Measurements from ENCODE around the gene ZNF678.
"Not testable (repeated sequence)": the region's sequence is repeated elsewhere in the genome, so short reads cannot be mapped to it uniquely, and the experiment has no call there.

ZNF678 gene

DNA sequence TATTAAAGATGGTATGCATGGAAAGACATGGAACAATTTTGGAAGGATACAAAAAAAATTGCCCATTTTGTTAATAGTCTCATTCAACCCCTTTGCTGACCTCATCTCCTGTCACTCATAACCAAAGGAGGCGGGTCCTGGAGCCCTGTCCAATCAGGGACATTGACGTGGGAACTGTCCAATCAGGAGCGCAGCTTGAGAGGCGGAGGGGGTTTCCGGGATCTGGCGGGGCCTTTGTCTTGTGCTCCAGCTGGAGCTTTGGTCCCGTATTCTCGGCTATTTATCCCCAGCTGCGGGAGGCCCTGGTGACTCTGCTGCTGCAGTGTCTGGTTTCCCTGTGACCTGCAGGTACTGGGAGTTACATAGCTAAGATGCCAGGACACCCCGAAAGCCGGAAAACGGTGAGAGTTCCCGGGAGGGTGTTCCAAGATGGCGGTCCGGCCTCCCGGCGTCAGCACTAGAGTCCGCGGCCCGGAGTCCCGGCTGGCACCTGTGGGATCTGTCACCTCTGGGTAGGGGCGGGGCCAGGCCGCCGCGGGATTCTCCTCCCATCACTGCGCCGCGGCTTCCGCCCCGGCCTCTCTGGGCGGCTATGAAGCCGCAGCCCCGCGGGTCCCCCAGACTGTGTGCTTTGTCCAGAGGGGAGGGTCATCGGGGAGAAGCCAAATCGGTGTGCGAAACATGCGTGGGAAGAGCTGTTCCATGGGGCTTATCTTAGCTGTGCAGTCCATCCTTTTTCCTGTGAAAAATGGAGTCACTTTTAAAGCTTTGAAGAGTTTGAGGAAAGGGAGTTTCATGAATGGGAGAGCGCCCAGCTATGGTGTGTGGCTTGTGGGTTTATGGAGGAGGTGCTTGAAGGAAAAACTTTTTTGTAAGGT, at the start of gene ZNF678:
Gene ZNF678, plus strand, starts transcription at position 233 of the 878 bp plus-strand sequence. CDS start 87,436 bp downstream, outside the sequence.
- DNase-seq = peak; percentile 98

DNA sequence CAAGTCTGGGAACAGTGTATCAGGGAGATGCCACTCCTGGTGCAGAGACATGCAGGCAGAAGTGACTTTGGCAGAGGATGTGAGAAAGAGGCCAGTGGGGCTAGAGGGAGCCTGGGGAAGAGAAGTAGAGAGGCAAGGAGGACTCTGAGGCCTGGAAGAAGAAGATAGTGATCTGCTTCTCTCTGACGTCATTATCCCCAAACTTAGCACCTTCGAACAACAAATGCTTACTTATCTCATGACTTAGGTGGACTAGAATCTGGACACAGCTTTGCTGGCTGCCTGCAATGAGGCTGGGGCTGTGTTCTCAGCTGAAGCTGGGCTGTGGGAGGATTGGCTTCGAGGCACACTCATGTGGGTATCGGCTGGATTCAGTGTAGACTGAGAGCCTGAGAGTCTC, 44.5 kb upstream of the ZNF678 start:
- DNase-seq = no peak

DNA sequence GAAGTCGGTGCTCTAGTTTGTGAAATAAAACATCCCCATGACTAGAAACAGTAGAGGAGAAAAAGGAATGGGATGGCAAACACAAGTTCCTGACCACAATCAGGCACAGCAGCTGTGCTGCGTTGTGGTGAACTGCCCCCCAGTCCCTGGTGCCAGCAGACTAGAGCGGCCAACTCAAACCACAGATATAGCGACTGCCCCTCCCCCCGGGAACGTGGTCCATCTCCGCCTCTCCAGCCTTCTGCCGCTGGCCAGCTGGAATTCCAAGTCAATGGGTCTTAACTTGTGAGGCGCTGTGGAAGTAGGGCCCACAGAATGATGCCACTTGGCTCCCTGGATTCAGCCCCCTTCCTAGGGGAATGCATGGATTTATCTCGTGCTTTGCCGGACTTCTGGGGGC, 41.6 kb upstream of the ZNF678 start:
- DNase-seq = no peak

DNA sequence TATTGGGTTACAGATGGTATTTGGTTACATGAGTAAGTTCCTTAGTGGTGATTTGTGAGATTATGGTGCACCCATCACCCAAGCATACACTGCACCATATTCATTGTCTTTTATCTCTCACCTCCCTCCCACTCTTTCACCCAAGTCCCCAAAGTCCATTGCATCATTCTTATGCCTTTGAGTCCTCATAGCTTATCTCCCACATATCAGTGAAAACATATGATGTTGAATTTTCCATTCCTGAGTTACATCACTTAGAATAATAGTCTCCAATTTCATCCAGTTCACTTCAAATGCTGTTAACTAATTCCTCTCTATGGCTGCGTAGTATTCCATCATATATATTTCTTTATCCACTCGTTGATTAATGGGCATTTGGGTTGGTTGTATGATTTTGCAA, 36.8 kb upstream of the ZNF678 start:
- DNase-seq = no peak

DNA sequence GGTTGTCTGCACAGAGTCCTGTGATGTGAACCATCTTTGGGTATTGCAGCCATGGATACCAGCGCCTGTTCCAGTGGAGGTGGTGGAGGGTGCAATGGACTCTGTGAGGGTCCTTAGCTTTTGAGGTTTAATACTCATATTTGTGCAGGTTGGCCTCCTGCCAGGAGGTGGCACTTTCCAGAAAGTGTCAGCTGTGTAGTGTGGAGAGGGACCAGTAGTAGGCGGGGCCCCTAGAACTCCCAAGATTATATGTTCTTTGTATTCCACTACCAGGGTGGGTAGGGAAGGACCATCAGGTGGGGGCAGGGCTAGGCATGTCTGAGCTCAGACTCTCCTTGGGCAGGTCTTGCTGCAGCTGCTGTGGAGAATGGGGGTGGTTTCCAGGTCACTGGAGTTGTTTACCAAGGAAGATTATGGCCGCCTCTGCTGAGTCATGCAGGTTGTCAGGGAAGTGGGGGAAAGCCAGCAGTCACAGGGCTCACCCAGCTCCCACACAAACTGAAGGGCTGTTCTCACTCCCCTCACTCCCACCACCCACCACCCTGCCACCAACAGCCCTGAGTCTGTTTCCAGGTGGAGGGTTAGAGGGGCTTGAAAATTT, 31.2 kb upstream of the ZNF678 start:
- no peak for DNase-seq

DNA sequence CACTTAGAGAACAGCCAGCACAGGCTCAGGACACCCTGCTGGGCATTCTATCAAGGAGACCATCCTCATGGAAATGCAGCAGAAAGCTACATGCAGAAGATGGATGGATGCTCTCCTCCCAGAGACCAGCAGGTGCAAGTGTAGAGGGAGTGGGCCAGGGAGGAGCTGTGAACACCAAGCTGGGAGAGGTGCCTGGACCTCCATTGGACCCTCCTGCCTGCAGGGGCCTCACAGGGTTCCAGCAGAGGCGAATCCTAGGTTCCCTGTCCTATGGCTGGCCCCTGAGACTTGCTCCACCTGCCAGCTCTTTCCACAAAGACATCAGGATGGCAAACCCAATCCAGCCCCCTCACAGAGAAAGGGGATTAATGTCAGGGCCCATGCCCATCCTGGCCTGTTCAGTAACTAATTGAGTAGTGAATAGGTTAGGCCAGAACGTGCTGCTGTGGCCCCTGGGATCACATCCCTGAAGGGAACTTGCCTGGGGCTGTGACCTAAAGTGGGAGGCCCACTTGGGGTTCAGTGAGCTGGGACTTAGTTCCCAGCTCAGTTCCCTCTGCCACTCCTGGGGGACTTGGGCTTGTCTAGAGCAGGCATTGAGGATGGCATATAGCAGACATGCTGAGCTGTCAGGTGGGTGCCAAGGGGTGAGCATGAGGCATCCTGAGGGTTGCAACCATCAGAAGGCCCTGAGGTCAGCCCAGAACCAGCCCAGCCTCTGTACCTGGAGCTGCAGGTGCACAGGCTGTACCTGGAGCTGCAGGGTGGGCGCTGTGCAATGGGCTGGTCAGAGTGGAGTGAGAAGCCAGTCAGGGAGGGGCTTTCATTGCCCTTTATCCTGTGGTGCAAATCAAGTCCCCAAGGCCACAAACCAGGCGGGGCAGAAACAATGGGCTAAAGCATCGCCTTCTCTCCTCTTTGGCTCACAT, 22.9 kb upstream of the ZNF678 start:
- DNase-seq = no peak

DNA sequence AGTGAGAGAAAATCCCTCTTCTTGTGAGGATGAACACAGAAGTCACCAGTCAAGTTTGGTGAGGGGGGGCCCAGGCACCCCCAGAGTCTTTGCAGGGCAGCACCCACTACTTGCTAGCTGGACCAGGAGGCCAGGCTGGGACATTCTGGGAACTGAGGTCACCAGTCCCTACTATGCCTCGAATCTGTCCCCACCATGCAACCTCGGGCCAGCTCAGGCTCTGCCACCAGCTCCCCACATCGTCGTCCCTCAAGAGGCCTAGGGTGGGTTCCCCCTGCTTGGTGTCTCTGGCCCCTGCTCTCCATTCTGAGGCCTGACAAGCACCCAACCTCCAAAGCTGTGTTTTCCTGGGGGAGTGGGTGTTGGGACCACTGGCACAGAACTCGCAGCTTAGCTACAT, 22.2 kb upstream of the ZNF678 start:
- DNase-seq = no peak

DNA sequence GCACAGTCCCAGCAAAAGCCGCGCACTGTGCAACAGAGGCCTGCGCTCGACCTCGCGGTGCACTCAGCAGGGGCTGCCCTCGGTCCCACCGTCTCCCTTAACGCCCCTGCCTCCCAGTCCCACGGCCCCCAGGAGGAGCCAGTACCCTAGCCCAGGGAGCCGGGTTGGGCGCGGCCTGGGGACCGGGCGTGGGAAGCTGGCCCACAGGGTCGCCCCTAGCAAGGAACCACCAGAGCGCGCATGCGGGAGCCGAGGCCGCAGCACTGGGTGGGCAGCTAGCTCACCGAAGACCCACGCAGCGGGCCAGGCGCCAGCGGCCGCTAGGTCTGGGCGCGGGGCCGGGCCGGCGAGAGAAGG, 21.6 kb upstream of the ZNF678 start:
- no peak for DNase-seq

DNA sequence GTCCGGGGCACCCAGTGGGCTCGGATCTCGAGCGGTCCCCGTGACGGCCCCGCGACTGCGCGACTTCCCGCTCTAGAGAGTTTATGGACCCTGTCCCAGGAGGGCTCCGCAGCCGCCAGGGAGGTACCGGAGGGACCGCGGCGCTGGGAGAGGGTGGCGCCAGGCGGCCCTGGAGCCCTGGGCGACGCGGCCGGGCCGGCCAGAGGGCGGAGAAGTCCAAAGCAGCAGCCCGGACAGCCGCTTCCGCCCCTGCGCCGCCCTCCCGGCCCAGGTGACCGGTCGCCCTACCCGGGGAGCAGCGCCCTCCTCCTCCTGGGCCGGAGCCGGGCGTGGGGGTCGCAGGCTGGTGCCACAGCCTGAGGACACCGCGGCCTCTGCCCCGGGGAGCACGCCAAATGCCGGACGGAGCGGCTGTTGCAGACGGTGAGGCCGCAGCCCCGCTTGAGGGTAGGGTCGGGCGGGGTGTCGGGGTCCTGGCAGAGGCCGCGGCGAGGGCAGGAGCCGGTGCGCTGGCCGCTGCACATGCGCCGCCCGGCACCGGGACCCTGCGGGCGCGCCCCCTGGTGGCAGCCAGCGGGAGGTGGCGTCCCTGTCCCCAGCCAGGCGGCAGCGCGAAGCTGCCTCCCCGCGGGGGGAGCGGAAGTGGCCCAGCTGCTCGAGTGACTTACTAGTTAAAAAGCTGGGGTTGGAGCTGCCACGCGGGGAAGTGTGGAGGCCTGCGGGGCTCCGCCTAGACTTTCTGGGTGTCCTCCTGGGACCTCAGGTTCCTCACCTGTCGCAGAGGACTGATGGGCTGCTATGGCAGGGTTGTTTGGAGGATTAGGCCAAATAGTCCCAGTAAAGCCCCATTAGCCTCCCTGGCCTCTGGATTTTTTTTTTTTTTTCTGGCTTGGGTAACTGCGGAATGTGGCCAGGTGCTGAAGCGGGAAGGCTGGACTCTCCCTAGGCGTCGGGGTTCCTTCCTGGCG, 20.9 kb upstream of the ZNF678 start:
- peak; percentile 89 for DNase-seq

DNA sequence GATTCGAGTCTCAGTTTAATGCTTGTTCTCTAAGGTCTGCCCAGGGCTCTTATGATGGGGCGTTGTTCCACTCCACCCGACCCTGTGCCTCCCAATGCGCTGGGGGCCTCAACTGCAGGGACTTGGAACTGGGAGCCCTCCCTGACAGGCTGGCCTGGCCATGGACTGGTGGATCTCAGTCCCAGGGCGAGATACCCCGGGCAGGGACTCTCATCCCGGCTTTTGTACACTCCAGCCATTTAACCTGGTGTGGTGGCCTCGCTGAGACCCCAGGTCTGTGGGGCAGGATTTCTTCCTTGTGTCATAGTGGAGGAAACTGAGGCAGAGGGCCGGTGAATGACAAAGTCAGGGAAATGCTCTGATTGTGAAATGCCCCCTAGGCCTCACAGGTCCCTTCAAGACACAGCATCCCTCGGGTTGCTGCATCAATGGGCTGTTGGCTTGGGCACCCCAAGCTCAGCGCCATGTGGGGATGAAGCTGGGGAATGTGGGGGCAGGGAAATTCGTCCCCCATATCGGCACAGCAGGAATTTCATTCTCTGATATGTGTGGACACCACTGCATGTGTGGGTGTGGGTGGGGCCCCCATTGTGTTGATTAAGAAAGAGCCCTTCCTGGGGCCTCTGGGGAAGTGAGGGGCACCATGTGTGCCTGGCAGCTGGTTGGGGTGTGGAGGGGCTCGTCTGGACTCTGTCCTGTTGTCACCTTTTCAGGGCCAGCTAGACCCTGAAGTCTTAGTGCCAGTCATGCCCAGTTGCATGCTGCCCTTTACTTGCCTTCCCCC, 19.9 kb upstream of the ZNF678 start:
- no peak for DNase-seq

DNA sequence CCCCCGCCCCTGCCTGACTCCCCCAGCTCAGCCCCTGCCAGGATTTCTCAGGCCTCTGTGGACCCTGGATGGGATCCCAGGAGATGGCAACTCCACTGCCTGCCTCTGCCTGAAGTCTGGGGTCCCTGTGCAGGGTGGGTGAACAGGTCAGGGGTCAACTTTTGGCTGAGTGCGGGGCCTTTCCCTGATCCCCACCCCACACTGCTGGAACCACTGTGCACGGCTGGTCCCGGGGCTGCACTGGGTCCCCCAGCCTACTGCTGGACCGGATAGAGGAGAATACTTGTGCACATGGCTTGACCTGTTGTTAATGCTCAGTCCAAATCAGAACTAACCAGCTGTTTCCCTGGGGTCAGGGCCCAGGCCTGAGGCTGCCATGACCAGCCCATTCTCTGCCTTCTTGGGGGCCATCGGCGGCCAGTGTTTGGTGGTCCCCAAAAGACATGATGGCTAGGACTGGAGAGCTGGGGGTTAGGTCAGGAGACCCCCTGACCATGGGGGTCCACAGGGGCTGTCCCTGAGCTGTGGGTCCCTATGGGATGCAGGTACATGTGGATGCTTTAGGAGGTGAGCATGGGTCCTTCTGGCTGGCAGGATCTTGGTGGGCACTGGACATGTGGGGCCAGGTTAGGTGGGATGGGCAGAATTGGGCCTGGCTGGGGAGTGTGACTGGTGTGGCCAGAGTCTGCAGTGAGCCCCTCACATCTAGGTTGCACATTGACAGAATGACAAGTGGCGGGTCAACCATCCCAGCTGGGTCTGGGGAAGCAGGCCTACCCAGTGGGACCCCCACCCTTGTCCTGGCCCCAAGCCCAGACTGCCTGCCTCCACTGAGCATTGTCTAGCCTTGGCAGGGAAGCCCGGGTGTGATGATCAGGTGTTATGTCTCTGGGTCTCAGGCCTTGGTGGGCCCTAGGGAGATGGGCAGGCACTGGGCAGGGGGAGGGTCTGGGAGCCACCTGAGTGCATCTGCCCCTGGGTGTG, 19.0 kb upstream of the ZNF678 start:
- no peak for DNase-seq

DNA sequence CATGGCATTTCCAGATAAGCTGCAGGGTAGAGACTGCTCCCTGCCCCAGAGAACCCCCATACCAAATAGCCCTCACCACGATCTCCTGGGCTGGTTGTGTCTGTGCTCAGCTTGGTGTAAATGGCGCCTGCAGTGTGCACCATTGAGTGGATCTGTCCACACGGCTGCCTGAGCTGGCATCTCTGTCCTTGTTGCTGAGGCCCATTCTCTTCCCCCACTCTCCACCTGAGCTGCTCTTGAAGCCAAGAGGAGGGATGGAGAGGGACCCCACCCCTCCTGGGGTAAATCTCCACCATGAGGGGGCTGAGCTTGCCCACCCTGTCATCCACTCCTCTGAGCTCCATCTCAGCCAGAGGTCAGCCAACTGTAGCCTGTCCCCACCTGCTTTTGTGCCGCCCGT, 18.0 kb upstream of the ZNF678 start:
- no peak for DNase-seq

DNA sequence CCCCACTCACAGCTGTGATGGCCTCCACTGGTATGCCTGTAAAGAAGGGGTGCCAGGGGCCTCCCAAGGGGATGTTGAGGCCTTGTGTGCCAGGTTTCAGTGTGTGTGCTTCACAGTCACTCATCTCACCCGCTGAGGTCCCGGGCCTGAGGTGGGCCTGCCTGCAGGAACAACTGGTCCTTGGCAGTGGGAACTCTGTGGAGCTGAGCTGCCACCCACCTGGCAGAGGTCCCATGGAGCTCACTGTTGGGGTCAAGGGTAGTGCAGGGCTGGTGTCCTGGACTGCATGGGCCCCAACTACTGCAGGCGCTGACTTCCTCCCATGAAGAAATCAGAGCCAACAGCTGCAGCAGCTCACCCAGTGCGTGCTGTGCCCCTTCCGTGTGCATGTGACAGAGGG, 17.3 kb upstream of the ZNF678 start:
- no peak for DNase-seq

DNA sequence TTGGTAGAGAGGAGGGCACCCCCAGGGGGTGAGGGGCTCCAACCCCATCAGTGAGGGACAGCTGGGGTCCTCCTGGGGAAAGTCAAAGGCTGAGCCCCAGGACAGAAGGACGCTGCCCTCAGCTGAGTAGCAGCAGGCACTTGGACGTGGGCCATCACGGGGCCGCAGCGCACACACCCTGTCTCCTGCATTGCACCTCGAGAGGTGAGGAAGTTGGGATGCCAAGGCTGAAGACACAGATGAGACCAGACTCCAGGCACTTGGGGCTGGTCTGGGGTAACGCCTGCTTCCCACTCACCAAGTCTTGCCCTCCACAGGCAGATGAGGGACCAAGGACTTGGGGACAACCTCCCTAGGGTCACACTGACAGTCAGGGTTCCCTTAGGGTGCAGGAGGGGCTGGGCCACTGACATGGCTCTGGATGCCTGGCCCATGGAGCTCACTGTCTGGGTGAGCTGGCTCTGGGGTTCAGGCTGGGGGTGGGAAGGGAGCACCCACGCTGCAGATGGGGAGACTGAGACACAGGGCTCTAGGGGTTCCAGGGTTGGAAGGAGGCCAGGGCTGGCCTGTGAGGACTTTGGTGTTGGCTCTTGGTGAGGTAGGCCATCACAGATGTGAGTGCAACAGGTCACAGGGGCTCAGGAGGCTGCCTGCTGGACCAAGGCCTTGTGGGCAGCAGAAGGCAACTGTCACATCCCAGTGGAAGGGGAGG, 16.6 kb upstream of the ZNF678 start:
- no peak for DNase-seq

DNA sequence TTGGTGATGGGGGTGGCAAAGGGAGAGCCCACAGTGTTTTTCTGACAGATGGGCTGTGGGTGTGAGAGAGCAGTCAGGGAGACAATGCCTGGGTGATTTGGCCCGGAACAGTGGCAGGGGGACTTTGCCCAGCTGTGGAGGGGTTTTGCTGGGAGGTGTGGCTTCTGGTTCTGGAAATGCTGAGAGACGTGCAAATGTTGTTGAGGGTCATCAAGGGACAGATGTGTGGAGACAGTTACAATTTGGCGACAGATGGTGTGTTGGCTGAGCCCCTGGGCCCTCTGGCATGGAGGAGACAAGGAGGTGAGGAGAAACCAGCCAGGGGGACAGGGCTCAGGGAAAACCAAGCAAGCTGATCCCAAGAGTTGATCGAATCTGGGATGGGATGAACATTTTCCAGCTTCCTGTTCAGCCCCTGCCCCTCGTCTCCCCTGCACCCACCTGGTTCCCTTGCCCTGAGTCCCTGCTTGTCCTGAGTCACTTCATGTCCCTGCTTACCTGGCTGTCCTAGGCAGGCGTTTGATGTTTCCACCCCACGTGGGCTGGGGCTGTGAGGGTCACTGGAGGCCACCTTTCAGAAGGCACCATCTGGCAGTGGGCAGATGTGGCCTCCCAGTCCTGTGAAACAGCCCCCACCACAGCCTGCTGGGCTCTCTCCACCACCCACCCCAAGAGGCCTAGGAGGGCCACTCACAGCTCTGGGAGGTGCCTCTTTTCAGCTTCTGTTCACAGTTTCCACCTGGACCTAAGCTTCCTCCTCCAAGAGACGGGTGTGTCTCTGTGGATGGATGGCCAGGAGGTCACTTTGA, 15.8 kb upstream of the ZNF678 start:
- DNase-seq = no peak

DNA sequence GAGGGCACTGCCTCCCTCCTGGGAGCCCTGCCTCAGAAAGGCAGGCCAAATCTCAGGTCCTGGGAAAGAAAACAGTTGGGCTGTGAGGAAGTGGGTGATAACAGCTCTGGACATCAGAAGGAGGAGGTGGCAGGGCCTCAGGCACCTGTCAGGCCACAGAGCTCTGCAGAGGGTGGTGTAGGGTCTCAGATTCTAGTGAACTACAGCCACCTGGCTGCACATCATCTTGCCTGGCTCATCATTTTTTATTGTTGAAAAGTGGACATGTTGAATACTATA, 15.3 kb upstream of the ZNF678 start:
- DNase-seq = no peak

DNA sequence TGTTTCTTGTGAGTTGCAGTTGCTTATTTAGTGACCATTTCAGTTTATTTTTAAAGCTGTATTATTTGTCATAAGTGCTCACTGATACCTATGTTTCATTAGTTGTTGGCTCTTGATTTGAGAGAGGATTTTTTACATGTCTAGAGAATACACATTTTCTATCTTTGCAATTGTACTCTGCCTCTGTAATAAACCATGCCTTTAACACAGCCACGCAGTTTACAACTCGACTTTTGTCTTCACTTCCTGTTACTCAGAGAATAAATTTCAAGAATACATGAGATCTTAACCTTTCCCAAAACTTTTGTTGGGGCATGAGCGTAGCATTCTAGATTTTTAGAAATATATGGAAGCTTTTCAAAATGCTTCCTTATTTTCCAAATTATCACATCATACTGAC, 14.9 kb upstream of the ZNF678 start:
- no peak for DNase-seq

DNA sequence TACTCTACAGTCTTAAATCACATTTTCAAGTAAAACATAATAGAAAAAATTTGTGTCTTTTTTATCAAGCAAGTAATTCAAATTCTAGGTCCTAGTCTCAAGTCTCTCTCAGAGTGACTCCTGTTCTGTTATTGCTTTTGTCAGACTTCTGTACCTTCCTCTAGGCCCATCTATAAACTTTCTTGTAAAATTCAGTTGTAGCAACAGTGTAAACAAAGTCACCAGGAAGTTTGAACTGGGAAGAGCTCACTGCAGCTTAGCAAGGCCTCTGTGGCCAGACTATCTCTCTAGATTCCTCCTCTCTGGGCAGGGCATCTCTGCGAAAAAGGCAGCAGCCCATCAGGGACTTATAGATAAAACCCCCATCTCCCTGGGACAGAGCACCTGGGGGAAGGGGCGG, 13.5 kb upstream of the ZNF678 start:
- no peak for DNase-seq

DNA sequence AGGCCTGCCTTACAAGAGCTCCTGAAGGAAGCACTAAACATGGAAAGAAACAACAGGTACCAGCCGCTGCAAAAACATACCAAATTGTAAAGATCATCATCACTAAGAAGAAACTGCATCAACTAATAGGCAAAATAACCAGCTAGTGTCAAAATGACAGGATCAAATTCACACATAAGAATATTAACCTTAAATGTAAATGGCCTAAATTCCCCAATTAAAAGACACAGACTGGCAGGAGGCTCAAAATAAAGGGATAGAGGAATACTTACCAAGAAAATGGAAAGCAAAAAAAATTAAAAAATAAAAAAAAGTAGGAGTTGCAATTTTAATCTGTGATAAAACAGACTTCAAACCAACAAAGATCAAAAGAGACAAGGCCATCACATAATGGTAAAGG, 11.5 kb upstream of the ZNF678 start:
- DNase-seq = not testable (repeated sequence)

Measured in hematopoietic multipotent progenitor cell treated with erythropoietin and hydrocortisone succinate and interleukin-3 and kit ligand, for 6 days (in vitro differentiated cells).